HUES6 (cell line): ENCODE data around the gene TRIM44.

Experiments used
- H3K27ac ChIP-seq: 2 replicates; pipeline ENCODE4 v1.7.0; 2013; ENCODE audit warnings: low read depth, mild to moderate bottlenecking, low read length, inconsistent platforms
- H3K27me3 ChIP-seq: 2 replicates; pipeline ENCODE4 v1.6.1; 2013; ENCODE audit warnings: low read length; ENCODE audit not compliant: control insufficient read depth, insufficient read depth
- H3K36me3 ChIP-seq: 2 replicates; pipeline ENCODE4 v1.6.1; 2013; ENCODE audit warnings: low read length; ENCODE audit not compliant: control insufficient read depth, insufficient read depth
- H3K4me1 ChIP-seq: 2 replicates; pipeline ENCODE4 v1.6.1; 2013; ENCODE audit warnings: low read length; ENCODE audit not compliant: control insufficient read depth, insufficient read depth
- H3K4me3 ChIP-seq: 2 replicates; pipeline ENCODE4 v1.5.1; 2013; ENCODE audit warnings: low read depth, low read length
- H3K9ac ChIP-seq: one replicate; pipeline ENCODE4 v1.6.1; 2013; ENCODE audit warnings: mild to moderate bottlenecking, low read length
- H3K9me3 ChIP-seq: 2 replicates; pipeline ENCODE4 v1.6.1; 2013; ENCODE audit warnings: low read depth, low read length; ENCODE audit not compliant: control insufficient read depth, insufficient read depth

The TRIM44 gene

DNA sequence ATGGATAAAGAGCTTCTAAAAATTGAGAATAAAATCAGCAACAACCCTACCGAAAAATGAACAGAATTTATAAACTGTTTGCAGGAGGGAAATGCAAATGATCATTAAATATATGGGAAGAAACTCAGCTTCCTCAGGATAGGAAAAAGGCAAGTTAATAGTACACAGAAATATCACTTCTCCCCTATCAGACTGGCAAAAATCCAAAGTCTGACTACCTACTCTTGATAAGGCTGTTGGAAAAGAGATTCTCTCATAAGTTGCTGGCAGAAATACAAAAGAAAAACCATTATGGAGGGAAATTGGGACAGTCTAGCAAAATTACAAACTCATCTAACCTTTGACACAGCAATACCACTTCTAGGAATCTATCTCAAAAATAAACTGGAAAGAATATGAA lies 180.4 kb downstream of the TRIM44 start:
- no peak overlapping the region for H3K27ac ChIP-seq
- H3K4me1 ChIP-seq: no peaks in the 10 kb centered on the region
- no peak overlapping the region for H3K4me3 ChIP-seq
- H3K36me3 ChIP-seq: no peaks in the 10 kb centered on the region
- peaks cover 3% of the 10 kb centered on the region; the same call in 1 of the 2 replicates for H3K27me3 ChIP-seq
- H3K9me3 ChIP-seq: peaks cover 10% of the 10 kb centered on the region
- no peak overlapping the region for H3K9ac ChIP-seq

DNA sequence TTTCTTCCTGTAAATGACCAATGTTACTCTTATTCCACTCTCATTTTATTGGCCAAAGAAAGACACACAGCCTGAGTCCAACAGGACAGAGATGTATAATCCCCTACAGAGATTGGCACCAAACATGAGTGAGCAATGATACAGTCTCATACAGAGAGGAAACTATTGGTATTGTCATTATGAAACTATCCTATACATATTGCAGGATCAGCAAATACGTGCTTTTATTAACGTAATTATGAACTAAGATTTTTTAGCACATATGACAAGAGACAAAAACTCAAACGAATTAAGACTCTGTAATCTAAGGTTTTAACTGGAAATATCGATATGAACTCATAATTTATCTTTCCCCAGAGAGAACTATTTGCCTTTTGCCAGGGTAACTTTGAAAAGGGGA lies 182.0 kb downstream of the TRIM44 start:
- Histone ChIP-seq H3K4me1 (no peaks in the 10 kb centered on the region), H3K27me3 (peaks cover 3% of the 10 kb centered on the region; the same call in 1 of the 2 replicates), H3K27ac (no peak overlapping the region), H3K9ac (no peak overlapping the region), H3K4me3 (no peak overlapping the region), H3K9me3 (peaks cover 8% of the 10 kb centered on the region), H3K36me3 (no peaks in the 10 kb centered on the region)

DNA sequence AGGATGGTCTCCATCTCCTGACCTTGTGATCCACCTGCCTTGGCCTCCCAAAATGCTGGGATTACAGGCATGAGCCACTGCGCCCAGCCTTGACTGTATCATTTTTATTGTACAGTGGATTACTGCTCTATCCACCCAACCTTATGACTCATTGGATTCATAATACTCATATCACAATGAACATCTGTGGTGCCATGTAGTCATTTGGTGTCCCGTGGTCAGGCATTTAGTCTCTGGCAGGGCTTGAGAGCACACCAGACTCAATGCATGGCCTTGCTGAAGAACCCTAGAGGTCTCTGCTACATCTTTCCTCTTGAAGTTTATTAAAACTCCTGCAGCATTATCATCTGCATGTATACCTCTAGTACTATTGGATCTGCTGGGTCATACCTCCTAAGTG lies 183.3 kb downstream of the TRIM44 start:
- Histone ChIP-seq H3K9me3 (no peaks in the 10 kb centered on the region), H3K36me3 (no peaks in the 10 kb centered on the region), H3K4me1 (no peaks in the 10 kb centered on the region), H3K4me3 (no peak overlapping the region), H3K27me3 (peaks cover 3% of the 10 kb centered on the region; the same call in 1 of the 2 replicates), H3K9ac (no peak overlapping the region), H3K27ac (no peak overlapping the region)

DNA sequence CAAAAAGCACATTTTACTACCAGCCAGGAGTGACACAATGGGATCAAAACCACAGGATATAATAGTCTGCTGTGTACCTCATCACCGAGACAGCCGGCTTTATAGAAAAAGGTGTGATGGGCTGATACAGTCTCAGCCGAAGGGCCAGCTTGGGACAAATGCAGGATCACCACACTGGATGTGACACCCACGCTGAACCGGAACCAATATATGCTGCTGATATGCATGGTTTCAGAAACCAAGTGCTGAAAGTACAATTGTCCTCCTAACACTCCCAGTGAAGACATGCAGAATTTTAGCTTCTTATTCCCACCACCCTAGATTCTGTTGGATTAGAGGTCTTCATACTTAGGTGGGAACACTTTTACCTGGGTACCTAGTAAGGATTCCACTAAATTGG lies 184.3 kb downstream of the TRIM44 start:
- no peak overlapping the region for H3K9ac ChIP-seq
- H3K4me3 ChIP-seq: no peak overlapping the region
- H3K27ac ChIP-seq: no peak overlapping the region
- H3K4me1 ChIP-seq: no peaks in the 10 kb centered on the region
- no peaks in the 10 kb centered on the region for H3K36me3 ChIP-seq
- H3K27me3 ChIP-seq: peaks cover 3% of the 10 kb centered on the region; the same call in 1 of the 2 replicates
- H3K9me3 ChIP-seq: no peaks in the 10 kb centered on the region

DNA sequence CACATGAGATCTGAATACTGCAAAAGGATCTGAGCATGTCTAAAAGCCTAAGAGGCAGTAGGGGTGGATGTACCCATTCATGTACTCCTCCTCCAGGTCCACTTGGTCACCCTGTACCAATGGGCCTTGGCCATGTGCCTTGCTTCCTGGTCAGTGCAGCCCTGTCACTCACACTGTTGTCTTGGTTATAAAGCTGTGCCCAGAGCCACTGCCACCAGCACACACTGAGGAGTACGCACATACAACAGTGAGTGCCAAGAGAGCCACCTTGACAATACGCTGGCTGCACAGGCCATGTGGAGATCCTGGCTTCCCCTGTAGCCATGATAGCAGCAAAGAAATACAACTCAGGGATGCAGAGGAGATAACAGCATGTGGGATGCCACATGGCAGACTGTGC lies 184.9 kb downstream of the TRIM44 start:
- H3K27ac ChIP-seq: no peak overlapping the region
- H3K27me3 ChIP-seq: peaks cover 3% of the 10 kb centered on the region; the same call in 1 of the 2 replicates

DNA sequence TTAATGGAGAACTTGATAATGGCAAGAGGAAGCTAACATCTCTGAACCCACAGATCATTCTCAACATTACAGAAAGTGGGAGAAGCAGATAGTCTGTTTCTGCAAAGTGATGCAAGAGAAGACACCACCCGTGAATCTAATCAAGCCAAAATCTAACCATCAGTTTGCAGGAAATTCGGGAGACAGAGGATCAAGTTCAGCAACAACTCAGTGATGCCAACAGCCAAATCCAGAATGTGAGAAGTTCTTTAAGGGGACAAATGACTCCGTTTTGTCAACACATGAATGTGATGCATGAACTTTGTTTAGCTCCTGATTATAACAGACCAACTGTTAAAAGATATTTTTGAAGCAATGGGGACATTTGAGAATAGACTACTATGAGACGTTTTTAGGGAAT lies 186.0 kb downstream of the TRIM44 start:
- no peak overlapping the region for H3K27ac ChIP-seq
- no peak overlapping the region for H3K4me3 ChIP-seq
- no peak overlapping the region for H3K9ac ChIP-seq
- H3K9me3 ChIP-seq: no peaks in the 10 kb centered on the region
- no peaks in the 10 kb centered on the region for H3K36me3 ChIP-seq
- no peaks in the 10 kb centered on the region for H3K4me1 ChIP-seq
- H3K27me3 ChIP-seq: peaks cover 3% of the 10 kb centered on the region; the same call in 1 of the 2 replicates

More for the DNA sequence above, 184.9 kb downstream of the TRIM44 start:
- no peaks in the 10 kb centered on the region for H3K36me3 ChIP-seq
- no peak overlapping the region for H3K4me3 ChIP-seq
- H3K9me3 ChIP-seq: no peaks in the 10 kb centered on the region
- H3K4me1 ChIP-seq: no peaks in the 10 kb centered on the region
- H3K9ac ChIP-seq: no peak overlapping the region

DNA sequence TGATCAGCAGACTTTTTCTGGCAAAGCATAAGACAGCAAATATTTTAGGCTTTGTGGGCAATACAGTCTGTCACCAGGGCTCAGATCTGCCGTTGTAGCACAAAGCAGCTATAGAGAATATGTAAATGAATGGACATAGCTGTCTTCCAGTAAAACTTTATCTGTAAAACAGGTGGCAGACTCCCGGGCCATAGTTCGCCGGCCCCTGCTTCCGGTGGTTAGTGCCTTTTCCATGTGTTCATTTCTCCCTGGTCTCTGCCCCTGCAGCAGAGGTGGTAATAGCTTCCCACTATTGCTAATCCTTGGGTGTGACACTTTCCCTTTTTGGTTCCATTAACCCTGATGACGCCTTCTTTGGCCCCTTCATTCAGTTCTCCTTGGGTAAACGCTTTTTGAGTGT lies 187.6 kb downstream of the TRIM44 start:
- Histone ChIP-seq H3K9me3 (no peaks in the 10 kb centered on the region), H3K27ac (no peak overlapping the region), H3K4me1 (no peaks in the 10 kb centered on the region), H3K36me3 (no peaks in the 10 kb centered on the region), H3K4me3 (no peak overlapping the region), H3K9ac (no peak overlapping the region), H3K27me3 (peaks cover 3% of the 10 kb centered on the region; the same call in 1 of the 2 replicates)

DNA sequence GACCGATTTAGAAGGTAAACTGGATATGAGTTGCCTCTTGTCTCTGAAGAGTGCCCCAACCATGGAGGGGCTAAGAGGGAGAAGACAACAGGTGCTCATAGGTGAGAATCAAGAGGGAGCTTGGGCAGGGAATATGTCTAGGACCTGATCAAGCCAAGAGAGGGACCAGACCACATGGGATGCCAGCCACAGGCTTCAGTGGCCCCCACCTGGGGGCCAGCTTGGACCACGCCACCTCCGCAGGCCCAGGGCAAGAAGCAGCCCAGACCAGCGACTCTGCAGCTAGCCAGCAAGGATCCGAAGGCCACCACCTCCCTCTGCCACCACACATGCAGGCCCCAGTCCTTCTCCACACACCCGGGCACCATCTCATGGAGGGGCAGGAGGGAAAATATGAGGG lies 188.8 kb downstream of the TRIM44 start:
- no peaks in the 10 kb centered on the region for H3K4me1 ChIP-seq
- H3K9ac ChIP-seq: no peak overlapping the region
- H3K9me3 ChIP-seq: no peaks in the 10 kb centered on the region
- H3K27ac ChIP-seq: no peak overlapping the region
- H3K27me3 ChIP-seq: peaks cover 3% of the 10 kb centered on the region; the same call in 1 of the 2 replicates
- H3K4me3 ChIP-seq: no peak overlapping the region
- H3K36me3 ChIP-seq: no peaks in the 10 kb centered on the region

DNA sequence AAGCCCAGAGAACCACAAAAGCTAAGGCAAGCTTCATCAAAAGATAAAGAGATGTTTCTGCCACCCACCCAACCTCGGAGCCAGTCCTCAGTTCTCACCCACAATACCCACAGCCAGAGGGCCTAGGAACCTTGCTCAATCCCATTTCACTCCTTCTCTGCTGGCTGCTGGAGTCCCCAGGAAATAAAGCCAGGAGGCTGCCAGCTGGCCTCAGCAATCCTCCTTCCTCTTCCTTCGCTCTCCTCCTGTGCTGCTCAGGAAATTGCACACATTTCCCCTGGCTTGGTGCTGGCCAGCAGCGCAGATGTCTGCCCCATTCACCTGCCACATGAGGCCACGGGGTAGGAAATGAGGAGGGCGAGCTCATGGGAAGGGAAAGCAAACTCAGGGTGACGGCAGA lies 189.5 kb downstream of the TRIM44 start:
- Histone ChIP-seq H3K4me3 (no peak overlapping the region), H3K9me3 (no peaks in the 10 kb centered on the region), H3K27me3 (peaks cover 3% of the 10 kb centered on the region; the same call in 1 of the 2 replicates), H3K9ac (no peak overlapping the region), H3K36me3 (no peaks in the 10 kb centered on the region), H3K27ac (no peak overlapping the region), H3K4me1 (no peaks in the 10 kb centered on the region)

DNA sequence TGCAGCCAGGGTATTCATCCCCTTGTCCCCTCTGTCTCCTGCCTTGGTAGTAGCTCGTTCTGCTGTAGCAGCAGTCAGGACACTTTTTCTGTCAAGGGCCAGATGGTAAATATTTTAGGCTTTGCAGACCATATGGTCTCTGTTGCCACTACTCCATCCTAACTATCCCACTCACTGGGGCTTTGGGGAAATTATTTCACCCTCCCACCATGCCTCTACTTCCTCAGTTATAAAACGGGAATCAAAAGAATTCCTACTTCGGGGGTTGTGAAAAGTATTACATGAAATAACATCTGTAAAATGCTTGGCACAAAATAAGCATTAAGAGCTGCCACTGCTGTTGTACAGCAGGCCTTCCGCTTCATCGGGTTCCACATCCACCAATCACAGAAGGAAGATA lies 191.4 kb downstream of the TRIM44 start:
- Histone ChIP-seq H3K9me3 (no peaks in the 10 kb centered on the region), H3K36me3 (no peaks in the 10 kb centered on the region), H3K27me3 (no peaks in the 10 kb centered on the region), H3K4me3 (no peak overlapping the region), H3K4me1 (no peaks in the 10 kb centered on the region), H3K9ac (no peak overlapping the region), H3K27ac (no peak overlapping the region)

DNA sequence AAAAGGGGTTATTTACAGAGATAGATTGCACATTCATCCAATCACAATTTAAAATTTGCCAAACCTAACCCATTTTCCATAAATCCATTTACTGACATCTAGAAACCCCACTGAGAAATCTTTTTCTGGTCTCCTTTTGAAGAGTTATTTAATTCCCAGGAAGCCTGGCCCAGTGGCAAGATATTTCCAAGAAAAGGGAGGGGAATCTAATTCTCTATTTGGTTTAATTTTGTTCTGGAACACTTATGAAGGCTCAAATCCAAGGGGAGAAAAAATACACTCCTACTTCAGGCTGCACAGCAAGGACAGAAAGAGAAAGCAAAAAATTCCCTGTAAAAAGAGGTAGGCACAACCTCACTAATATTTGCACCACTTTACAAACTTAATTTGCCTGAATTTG lies 193.1 kb downstream of the TRIM44 start:
- H3K9ac ChIP-seq: no peak overlapping the region
- no peaks in the 10 kb centered on the region for H3K4me1 ChIP-seq
- H3K4me3 ChIP-seq: no peak overlapping the region
- no peak overlapping the region for H3K27ac ChIP-seq
- H3K27me3 ChIP-seq: no peaks in the 10 kb centered on the region
- H3K9me3 ChIP-seq: no peaks in the 10 kb centered on the region
- no peaks in the 10 kb centered on the region for H3K36me3 ChIP-seq

DNA sequence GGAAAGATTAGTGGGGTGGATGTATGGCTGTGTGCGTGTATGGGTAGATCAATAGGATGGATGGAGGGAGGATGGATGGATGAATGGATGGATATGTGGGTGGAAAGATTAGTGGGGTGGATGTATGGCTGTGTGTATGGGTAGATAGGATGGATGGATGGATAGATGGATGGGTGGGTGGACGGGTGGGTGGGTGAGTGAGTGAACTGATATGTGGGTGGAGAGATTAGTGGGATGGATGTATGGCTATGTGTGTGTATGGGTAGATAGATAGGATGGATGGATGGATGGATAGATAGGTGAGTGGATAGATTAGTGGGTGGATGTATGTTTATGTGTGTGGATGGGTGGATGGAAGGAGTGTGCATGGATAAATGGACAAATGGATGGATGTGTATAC lies 193.7 kb downstream of the TRIM44 start:
- Histone ChIP-seq H3K4me1 (no peaks in the 10 kb centered on the region), H3K9me3 (no peaks in the 10 kb centered on the region), H3K4me3 (no peak overlapping the region), H3K27me3 (no peaks in the 10 kb centered on the region), H3K27ac (no peak overlapping the region), H3K36me3 (no peaks in the 10 kb centered on the region), H3K9ac (no peak overlapping the region)
